Retina (tissue), 1 donor: ENCODE results near the gene UNC5C.
A peak's percentile ranks its signal among the peaks of the same experiment; 100 is the strongest.
"Not testable (repeated sequence)": the region's sequence is repeated elsewhere in the genome, so short reads cannot be mapped to it uniquely, and the experiment has no call there.

Experiments
- DNase-seq: peaks from one replicate; pipeline ENCODE4 v3.0.0-alpha.2; 2016

The UNC5C gene

GRCh38 chr4:95204267-95204844, 344.4 kb downstream of the UNC5C start:
- no peak for DNase-seq

- no peak for DNase-seq
These were observed 349.8 kb downstream of the UNC5C start for GRCh38 chr4:95198961-95199360.

- no peak for DNase-seq
These were observed 351.4 kb downstream of the UNC5C start for GRCh38 chr4:95197353-95197752.

- peak; percentile 50 for DNase-seq
These were observed 355.2 kb downstream of the UNC5C start for GRCh38 chr4:95193391-95194224.

GRCh38 chr4:95191537-95191936, 357.2 kb downstream of the UNC5C start:
- DNase-seq: no peak

- DNase-seq: peak; percentile 75
These were observed 357.9 kb downstream of the UNC5C start for GRCh38 chr4:95190751-95191436.

GRCh38 chr4:95188701-95189370, 359.9 kb downstream of the UNC5C start:
- no peak for DNase-seq

- DNase-seq: peak; percentile 69
These were observed 362.1 kb downstream of the UNC5C start for GRCh38 chr4:95186666-95187065.

- DNase-seq: no peak
These were observed 364.9 kb downstream of the UNC5C start for GRCh38 chr4:95183656-95184408.

- no peak for DNase-seq
These were observed 366.8 kb downstream of the UNC5C start for GRCh38 chr4:95181996-95182306.

GRCh38 chr4:95181243-95181995, 367.4 kb downstream of the UNC5C start:
- DNase-seq: peak; percentile 78

GRCh38 chr4:95180531-95181242, 368.1 kb downstream of the UNC5C start:
- DNase-seq: peak; percentile 36

- DNase-seq: no peak
These were observed 369.8 kb downstream of the UNC5C start for GRCh38 chr4:95178938-95179337.

GRCh38 chr4:95171377-95171776, 377.4 kb downstream of the UNC5C start:
- not testable (repeated sequence) for DNase-seq

- no peak for DNase-seq
These were observed 378.6 kb downstream of the UNC5C start for GRCh38 chr4:95170176-95170575.

GRCh38 chr4:95167805-95168204, 381.0 kb downstream of the UNC5C start:
- no peak for DNase-seq

- DNase-seq: peak; percentile 45
These were observed 382.7 kb downstream of the UNC5C start for GRCh38 chr4:95165926-95166524.

GRCh38 chr4:95162867-95163266, 385.9 kb downstream of the UNC5C start:
- no peak for DNase-seq

GRCh38 chr4:95161781-95162469, 386.8 kb downstream of the UNC5C start:
- DNase-seq: no peak

- DNase-seq: no peak
These were observed 389.4 kb downstream of the UNC5C start for GRCh38 chr4:95159384-95159783.
